Astrocyte (in vitro differentiated cells and primary cell): Measurements from ENCODE around the gene UBE2D1. TPM values are rescaled to one million over a fixed set of nuclear protein-coding genes. Genes with fewer than 3 reads are reported as not detected.

Experiments used
- DNase-seq: peaks from one replicate; pipeline ENCODE4 v3.0.0-alpha.2; 2010; ENCODE audit warnings: low read depth
- FAIRE-seq: peaks from 2 replicates; lab custom pipeline; 2011; peaks lifted over from hg19 to GRCh38; lab: Jason Lieb, UNC
- H2AFZ ChIP-seq: 2 replicates; pipeline ENCODE4 v1.6.0; 2012; ENCODE audit warnings: low read depth, low read length, inconsistent platforms
- H3K27ac ChIP-seq: 2 replicates; pipeline ENCODE4 v1.5.1; 2011; ENCODE audit warnings: low read depth, low read length, inconsistent platforms
- H3K27me3 ChIP-seq: 2 replicates; pipeline ENCODE4 v1.6.0; 2011; ENCODE audit warnings: low read length, inconsistent platforms; ENCODE audit not compliant: insufficient read depth
- H3K36me3 ChIP-seq: 2 replicates; pipeline ENCODE4 v1.5.1; 2011; ENCODE audit warnings: low read length, inconsistent platforms; ENCODE audit not compliant: insufficient read depth
- H3K4me1 ChIP-seq: 2 replicates; pipeline ENCODE4 v1.5.1; 2011; ENCODE audit warnings: low read length, inconsistent platforms; ENCODE audit not compliant: insufficient read depth
- H3K4me2 ChIP-seq: 2 replicates; pipeline ENCODE4 v1.6.0; 2012; ENCODE audit warnings: low read length, inconsistent platforms
- H3K4me3 ChIP-seq: 2 replicates; pipeline ENCODE4 v1.5.1; 2011; ENCODE audit warnings: low read depth, mild to moderate bottlenecking, low read length, inconsistent platforms; ENCODE audit not compliant: insufficient read depth
- H3K79me2 ChIP-seq: 2 replicates; pipeline ENCODE4 v1.6.0; 2012; ENCODE audit warnings: mild to moderate bottlenecking, low read length, inconsistent platforms; ENCODE audit not compliant: insufficient read depth
- H3K9ac ChIP-seq: 2 replicates; pipeline ENCODE4 v1.6.0; 2012; ENCODE audit warnings: mild to moderate bottlenecking, low read length, inconsistent platforms
- H3K9me3 ChIP-seq: 2 replicates; pipeline ENCODE4 v1.5.1; 2012; ENCODE audit warnings: low read depth, mild to moderate bottlenecking, low read length, inconsistent platforms; ENCODE audit not compliant: insufficient read depth
- H4K20me1 ChIP-seq: 2 replicates; pipeline ENCODE4 v1.6.0; 2012; ENCODE audit warnings: low read length, inconsistent platforms; ENCODE audit not compliant: insufficient read depth
- H3K27ac Mint-ChIP-seq: one replicate; pipeline ENCODE4 v1.8.0; 2021; ENCODE audit warnings: mild to moderate bottlenecking, mixed read lengths; ENCODE audit not compliant: unreplicated experiment
- H3K27me3 Mint-ChIP-seq: one replicate; pipeline ENCODE4 v1.8.0; 2021; ENCODE audit warnings: low read depth, mixed read lengths; ENCODE audit not compliant: unreplicated experiment
- H3K36me3 Mint-ChIP-seq: one replicate; pipeline ENCODE4 v1.8.0; 2021; ENCODE audit warnings: low read depth, mixed read lengths; ENCODE audit not compliant: unreplicated experiment
- H3K4me1 Mint-ChIP-seq: one replicate; pipeline ENCODE4 v1.8.0; 2021; ENCODE audit warnings: low read depth, mixed read lengths; ENCODE audit not compliant: unreplicated experiment
- H3K4me3 Mint-ChIP-seq: one replicate; pipeline ENCODE4 v1.8.0; 2021; ENCODE audit warnings: mild to moderate bottlenecking, moderate library complexity, mixed read lengths; ENCODE audit not compliant: unreplicated experiment
- H3K9me3 Mint-ChIP-seq: one replicate; pipeline ENCODE4 v1.8.0; 2021; ENCODE audit warnings: mild to moderate bottlenecking, mixed read lengths; ENCODE audit not compliant: unreplicated experiment
- EZH2 ChIP-seq: IDR thresholded peaks from 2 replicates; pipeline ENCODE4 v1.6.1; 2012; ENCODE audit warnings: mild to moderate bottlenecking, low read length, inconsistent platforms; ENCODE audit not compliant: insufficient read depth
- total RNA-seq: library from RNA; stranded (reverse); gene quantifications from 2 replicates; pipeline ENCODE4 v1.2.1, GENCODE V29; 2021
- TF ChIP-seq, protein P1 (sequence below): IDR thresholded peaks from 2 replicates; pipeline ENCODE4 v1.5.1; 2011; ENCODE audit warnings: low read depth, mild to moderate bottlenecking, inconsistent platforms, low read length, moderate library complexity; ENCODE audit not compliant: insufficient read depth

Gene UBE2D1
- total RNA-seq, 1 donor from 2014 or later = 22.1 TPM

DNA sequence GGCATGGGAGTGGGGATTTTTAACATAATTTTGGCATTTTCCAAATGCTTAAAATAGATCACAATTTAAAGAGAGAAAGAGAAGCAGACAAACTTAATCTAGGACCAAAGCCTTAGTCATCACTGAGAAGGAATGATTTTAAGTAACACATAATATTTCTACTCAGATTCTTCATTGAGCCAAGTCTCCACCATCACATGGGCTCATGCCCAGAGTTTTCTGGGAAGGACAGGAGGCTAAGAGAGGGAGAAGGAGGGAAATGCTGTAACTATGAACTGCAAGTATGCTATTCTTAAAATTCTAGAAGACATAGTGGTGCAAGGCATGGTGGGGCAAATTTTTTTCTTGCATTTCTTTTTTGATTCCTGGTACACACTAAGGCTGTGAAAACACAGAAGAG, 23.8 kb upstream of the UBE2D1 start:
- H4K20me1 ChIP-seq = no peaks in the 10 kb centered on the region
- no peak overlapping the region for H3K9ac ChIP-seq
- FAIRE-seq (no peak), DNase-seq (no peak)
- H3K9me3 ChIP-seq = no peaks in the 10 kb centered on the region
- H3K27me3 ChIP-seq = no peaks in the 10 kb centered on the region
- no peaks in the 10 kb centered on the region for H3K36me3 ChIP-seq
- Mint-ChIP-seq H3K4me3 (no peak overlapping the region), H3K36me3 (no peaks in the 10 kb centered on the region), H3K4me1 (no peaks in the 10 kb centered on the region), H3K27me3 (no peaks in the 10 kb centered on the region), H3K9me3 (no peaks in the 10 kb centered on the region), H3K27ac (no peak overlapping the region)
- no peaks in the 10 kb centered on the region for H3K4me1 ChIP-seq
- H2AFZ ChIP-seq = no peak overlapping the region
- no peak overlapping the region for H3K4me2 ChIP-seq
- H3K27ac ChIP-seq = no peak overlapping the region
- no peaks in the 10 kb centered on the region for H3K79me2 ChIP-seq
- TF ChIP-seq, protein P1, sequence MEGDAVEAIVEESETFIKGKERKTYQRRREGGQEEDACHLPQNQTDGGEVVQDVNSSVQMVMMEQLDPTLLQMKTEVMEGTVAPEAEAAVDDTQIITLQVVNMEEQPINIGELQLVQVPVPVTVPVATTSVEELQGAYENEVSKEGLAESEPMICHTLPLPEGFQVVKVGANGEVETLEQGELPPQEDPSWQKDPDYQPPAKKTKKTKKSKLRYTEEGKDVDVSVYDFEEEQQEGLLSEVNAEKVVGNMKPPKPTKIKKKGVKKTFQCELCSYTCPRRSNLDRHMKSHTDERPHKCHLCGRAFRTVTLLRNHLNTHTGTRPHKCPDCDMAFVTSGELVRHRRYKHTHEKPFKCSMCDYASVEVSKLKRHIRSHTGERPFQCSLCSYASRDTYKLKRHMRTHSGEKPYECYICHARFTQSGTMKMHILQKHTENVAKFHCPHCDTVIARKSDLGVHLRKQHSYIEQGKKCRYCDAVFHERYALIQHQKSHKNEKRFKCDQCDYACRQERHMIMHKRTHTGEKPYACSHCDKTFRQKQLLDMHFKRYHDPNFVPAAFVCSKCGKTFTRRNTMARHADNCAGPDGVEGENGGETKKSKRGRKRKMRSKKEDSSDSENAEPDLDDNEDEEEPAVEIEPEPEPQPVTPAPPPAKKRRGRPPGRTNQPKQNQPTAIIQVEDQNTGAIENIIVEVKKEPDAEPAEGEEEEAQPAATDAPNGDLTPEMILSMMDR = no peak
- no peak for TF ChIP-seq EZH2
- H3K4me3 ChIP-seq = no peak overlapping the region

DNA sequence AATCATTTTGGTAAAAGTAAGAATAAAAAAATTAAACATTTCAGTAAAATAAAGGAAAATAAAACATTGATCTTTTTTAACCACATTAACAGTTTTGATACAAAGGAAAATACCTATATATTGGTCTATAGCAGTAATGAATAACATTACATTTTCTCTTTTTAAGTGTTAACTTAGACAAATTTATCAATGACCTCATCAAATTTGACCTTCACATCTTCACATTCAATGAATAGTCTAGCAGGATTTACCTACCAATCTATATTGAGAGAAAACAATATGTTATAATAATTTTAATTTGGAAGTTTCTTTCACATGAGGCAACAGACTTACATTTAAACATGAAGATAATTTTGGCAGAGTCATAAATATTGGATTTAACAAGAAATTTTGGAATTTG, 17.9 kb upstream of the UBE2D1 start:
- Histone ChIP-seq H3K36me3 (no peaks in the 10 kb centered on the region), H3K4me3 (no peak overlapping the region), H3K27me3 (no peaks in the 10 kb centered on the region), H3K4me2 (no peak overlapping the region), H3K27ac (no peak overlapping the region), H3K79me2 (no peaks in the 10 kb centered on the region), H2AFZ (no peak overlapping the region), H3K9me3 (no peaks in the 10 kb centered on the region), H4K20me1 (no peaks in the 10 kb centered on the region), H3K9ac (no peak overlapping the region), H3K4me1 (no peaks in the 10 kb centered on the region)
- no peak for TF ChIP-seq EZH2
- TF ChIP-seq, protein P1 = no peak
- no peak for DNase-seq
- FAIRE-seq = no peak
- Mint-ChIP-seq H3K4me1 (no peaks in the 10 kb centered on the region), H3K36me3 (no peaks in the 10 kb centered on the region), H3K4me3 (no peak overlapping the region), H3K27ac (no peak overlapping the region), H3K27me3 (peaks cover 2% of the 10 kb centered on the region), H3K9me3 (no peaks in the 10 kb centered on the region)

DNA sequence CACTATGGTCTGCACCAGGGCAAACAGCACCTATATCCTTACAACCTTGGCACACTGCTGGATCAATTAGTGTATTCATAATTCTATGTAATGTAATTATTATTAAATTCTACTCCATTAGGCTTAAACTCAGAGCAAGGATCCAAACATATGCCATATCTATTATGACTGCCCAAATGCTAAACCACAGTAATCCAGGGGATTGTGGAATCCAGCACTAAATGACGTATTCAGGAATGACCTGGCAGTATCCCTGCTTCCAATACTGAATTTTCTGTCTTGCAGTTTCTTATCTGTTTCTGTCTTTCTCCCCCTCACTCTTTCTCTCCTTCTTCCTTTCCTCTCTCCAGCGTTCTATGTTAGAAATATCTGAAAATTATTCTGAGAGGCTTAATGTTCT, 16.5 kb upstream of the UBE2D1 start:
- H3K9me3 ChIP-seq = no peaks in the 10 kb centered on the region
- H4K20me1 ChIP-seq = no peaks in the 10 kb centered on the region
- no peaks in the 10 kb centered on the region for H3K79me2 ChIP-seq
- no peak for FAIRE-seq
- peaks cover 2% of the 10 kb centered on the region for H3K27me3 Mint-ChIP-seq
- H3K4me1 Mint-ChIP-seq = peaks cover 5% of the 10 kb centered on the region
- H3K27ac ChIP-seq = no peak overlapping the region
- H3K36me3 Mint-ChIP-seq = no peaks in the 10 kb centered on the region
- no peak for TF ChIP-seq EZH2
- TF ChIP-seq, protein P1 = no peak
- no peak overlapping the region for H3K4me3 ChIP-seq
- H2AFZ ChIP-seq = no peak overlapping the region
- H3K9ac ChIP-seq = no peak overlapping the region
- no peaks in the 10 kb centered on the region for H3K27me3 ChIP-seq
- no peaks in the 10 kb centered on the region for H3K9me3 Mint-ChIP-seq
- no peaks in the 10 kb centered on the region for H3K36me3 ChIP-seq
- no peak overlapping the region for H3K27ac Mint-ChIP-seq
- no peak overlapping the region for H3K4me3 Mint-ChIP-seq
- DNase-seq = peak; percentile 48
- H3K4me2 ChIP-seq = no peak overlapping the region
- H3K4me1 ChIP-seq = no peaks in the 10 kb centered on the region
